HG02885 (cell line): ENCODE results near the gene OSCAR.

ENCODE experiments used
- ATAC-seq: cut with Tn5 transposase; IDR thresholded peaks from one replicate; pipeline ENCODE4 v1.9.1; 2021; ENCODE audit warnings: mild to moderate bottlenecking; ENCODE audit not compliant: unreplicated experiment, poor library complexity

OSCAR gene

GRCh38 chr19:54100561-54100960 is at the start of gene OSCAR:
TSS of gene OSCAR (minus strand) at chr19:54100803. CDS start at chr19:54100792, 11 bp downstream.
- ATAC-seq, result no peak

- ATAC-seq, result no peak
These were observed 48.6 kb upstream of the OSCAR start for GRCh38 chr19:54149021-54149812.

- no peak for ATAC-seq
These were observed 47.6 kb upstream of the OSCAR start for GRCh38 chr19:54148158-54148557.

- no peak for ATAC-seq
These were observed 47.1 kb upstream of the OSCAR start for GRCh38 chr19:54147676-54148075.

- ATAC-seq, result no peak
These were observed 45.0 kb upstream of the OSCAR start for GRCh38 chr19:54145541-54146158.

- no peak for ATAC-seq
These were observed 41.7 kb upstream of the OSCAR start for GRCh38 chr19:54142166-54142780.

GRCh38 chr19:54141356-54141755 is 40.8 kb upstream of the OSCAR start:
- ATAC-seq, result no peak

GRCh38 chr19:54138489-54139256 is 38.1 kb upstream of the OSCAR start:
- no peak for ATAC-seq

GRCh38 chr19:54137699-54138488 is 37.3 kb upstream of the OSCAR start, which contains the start of gene CNOT3:
TSS of gene CNOT3 (plus strand) at chr19:54137762. CDS start at chr19:54142979, 5,217 bp downstream.
- ATAC-seq, result no peak

GRCh38 chr19:54136864-54137698 is 36.5 kb upstream of the OSCAR start:
- peak; percentile 81 for ATAC-seq

GRCh38 chr19:54136086-54136863 is 35.7 kb upstream of the OSCAR start:
- no peak for ATAC-seq

GRCh38 chr19:54133957-54134590 is 33.5 kb upstream of the OSCAR start:
- no peak for ATAC-seq

GRCh38 chr19:54133312-54133956 is 32.8 kb upstream of the OSCAR start:
- no peak for ATAC-seq

- no peak for ATAC-seq
These were observed 29.0 kb upstream of the OSCAR start for GRCh38 chr19:54129617-54129996.

GRCh38 chr19:54128796-54129616 is 28.4 kb upstream of the OSCAR start:
- ATAC-seq, result no peak

GRCh38 chr19:54128441-54128725 is 27.8 kb upstream of the OSCAR start:
- ATAC-seq, result no peak
